ENCODE results near the gene KCNA2.

The KCNA2 gene

GRCh38 chr1:110630839-110631663 is 24.9 kb upstream of the KCNA2 start:
- no peak overlapping the region for H2AFZ ChIP-seq
- no peak overlapping the region for H3K4me3 ChIP-seq (ENCODE audit: low read depth, low read length)
- H3K9me3 ChIP-seq (ENCODE audit: control insufficient read depth, low read length), result no peaks in the 10 kb centered on the region
- no peaks in the 10 kb centered on the region for H3K27me3 ChIP-seq (ENCODE audit: control insufficient read depth, insufficient read depth, low read length)
- peak; percentile 69 for TF ChIP-seq CTCF (IDR thresholded peaks at IDR 0.05)
- no peaks in the 10 kb centered on the region for H3K36me3 ChIP-seq (ENCODE audit: control insufficient read depth, insufficient read depth, low read length)
- H3K9ac ChIP-seq, result no peak overlapping the region
- H3K4me1 ChIP-seq, result no peaks in the 10 kb centered on the region
- H3K27ac ChIP-seq, result no peak overlapping the region
- no peak overlapping the region for H3K4me2 ChIP-seq (ENCODE audit: low read length)
- no peaks in the 10 kb centered on the region for H3K79me2 ChIP-seq

GRCh38 chr1:110628323-110629105 is 22.4 kb upstream of the KCNA2 start:
- Histone ChIP-seq H3K79me2 (no peaks in the 10 kb centered on the region), H3K4me1 (no peaks in the 10 kb centered on the region), H2AFZ (no peak overlapping the region), H3K9me3 (ENCODE audit: control insufficient read depth, low read length) (no peaks in the 10 kb centered on the region), H3K36me3 (ENCODE audit: control insufficient read depth, insufficient read depth, low read length) (no peaks in the 10 kb centered on the region), H3K27me3 (ENCODE audit: control insufficient read depth, insufficient read depth, low read length) (no peaks in the 10 kb centered on the region), H3K27ac (no peak overlapping the region), H3K9ac (no peak overlapping the region), H3K4me2 (ENCODE audit: low read length) (no peak overlapping the region), H3K4me3 (ENCODE audit: low read depth, low read length) (no peak overlapping the region)
- TF ChIP-seq CTCF (IDR thresholded peaks at IDR 0.05), result no peak

GRCh38 chr1:110627764-110628163 is 21.6 kb upstream of the KCNA2 start:
- H3K9ac ChIP-seq, result no peak overlapping the region
- H3K27ac ChIP-seq, result no peak overlapping the region
- no peaks in the 10 kb centered on the region for H3K36me3 ChIP-seq (ENCODE audit: control insufficient read depth, insufficient read depth, low read length)
- H3K4me1 ChIP-seq, result no peaks in the 10 kb centered on the region
- no peaks in the 10 kb centered on the region for H3K79me2 ChIP-seq
- no peak overlapping the region for H3K4me3 ChIP-seq (ENCODE audit: low read depth, low read length)
- no peak overlapping the region for H2AFZ ChIP-seq
- TF ChIP-seq CTCF (IDR thresholded peaks at IDR 0.05), result no peak
- no peak overlapping the region for H3K4me2 ChIP-seq (ENCODE audit: low read length)
- no peaks in the 10 kb centered on the region for H3K27me3 ChIP-seq (ENCODE audit: control insufficient read depth, insufficient read depth, low read length)
- no peaks in the 10 kb centered on the region for H3K9me3 ChIP-seq (ENCODE audit: control insufficient read depth, low read length)

GRCh38 chr1:110626889-110627288 is 20.7 kb upstream of the KCNA2 start:
- no peak overlapping the region for H3K9ac ChIP-seq
- H3K9me3 ChIP-seq (ENCODE audit: control insufficient read depth, low read length), result no peaks in the 10 kb centered on the region
- H2AFZ ChIP-seq, result no peak overlapping the region
- H3K27me3 ChIP-seq (ENCODE audit: control insufficient read depth, insufficient read depth, low read length), result no peaks in the 10 kb centered on the region
- H3K4me1 ChIP-seq, result no peaks in the 10 kb centered on the region
- H3K27ac ChIP-seq, result no peak overlapping the region
- H3K4me2 ChIP-seq (ENCODE audit: low read length), result no peak overlapping the region
- H3K4me3 ChIP-seq (ENCODE audit: low read depth, low read length), result no peak overlapping the region
- no peaks in the 10 kb centered on the region for H3K36me3 ChIP-seq (ENCODE audit: control insufficient read depth, insufficient read depth, low read length)
- TF ChIP-seq CTCF (IDR thresholded peaks at IDR 0.05), result no peak
- H3K79me2 ChIP-seq, result no peaks in the 10 kb centered on the region
